SU-DHL-6 (cell line): Measurements from ENCODE around the gene SUSD6.

ENCODE experiments used
- H2AFZ ChIP-seq: fragments of 200-600 bp; sonication (generic); 2 replicates; pipeline ENCODE4 v1.6.1; 2014; ENCODE audit warnings: low read depth, mild to moderate bottlenecking, moderate library complexity, mixed read lengths, antibody characterized with exemption, low read length; ENCODE audit not compliant: severe bottlenecking
- H3F3A ChIP-seq: fragments of 200-600 bp; shearing (Covaris generic); 2 replicates; pipeline ENCODE4 v1.6.0; 2016; ENCODE audit warnings: antibody characterized with exemption, mild to moderate bottlenecking; ENCODE audit not compliant: insufficient read depth
- H3K27ac ChIP-seq: fragments of 200-600 bp; sonication (generic); 2 replicates; pipeline ENCODE4 v1.5.1; 2016; ENCODE audit warnings: low read depth, mild to moderate bottlenecking, low read length, moderate library complexity, mixed read lengths
- H3K27me3 ChIP-seq: fragments of 200-600 bp; sonication (generic), shearing (Covaris generic); 2 replicates; pipeline ENCODE4 v1.6.0; 2014; ENCODE audit warnings: mild to moderate bottlenecking, low read length
- H3K36me3 ChIP-seq: fragments of 200-600 bp; sonication (generic); 2 replicates; pipeline ENCODE4 v1.6.1; 2014; ENCODE audit warnings: mild to moderate bottlenecking, low read length, mixed read lengths
- H3K4me2 ChIP-seq: fragments of 300-600, 200-600 bp; shearing (Covaris generic), sonication (generic); 2 replicates; pipeline ENCODE4 v1.6.0; 2014; ENCODE audit warnings: low read length, low read depth, mild to moderate bottlenecking; ENCODE audit not compliant: poor library complexity, severe bottlenecking
- H3K4me3 ChIP-seq: fragments of 200-600 bp; sonication (generic); 2 replicates; pipeline ENCODE4 v1.5.1; 2014; ENCODE audit warnings: antibody characterized with exemption, low read length, mild to moderate bottlenecking, mixed read lengths; ENCODE audit not compliant: insufficient read depth, poor library complexity, severe bottlenecking
- H3K79me2 ChIP-seq: fragments of 200-600 bp; sonication (generic); 2 replicates; pipeline ENCODE4 v1.6.1; 2014; ENCODE audit warnings: mild to moderate bottlenecking, low read length, moderate library complexity; ENCODE audit not compliant: insufficient read depth
- H3K9ac ChIP-seq: fragments of 200-600 bp; sonication (generic); 2 replicates; pipeline ENCODE4 v1.7.0; 2014; ENCODE audit warnings: mild to moderate bottlenecking, low read length
- H3K9me2 ChIP-seq: fragments of 200-600 bp; sonication (generic); replicated peaks from 2 replicates; pipeline ENCODE4 v1.6.1; 2014; ENCODE audit warnings: low read length; ENCODE audit not compliant: insufficient read depth
- H3K9me3 ChIP-seq: fragments of 200-600 bp; sonication (generic); 2 replicates; pipeline ENCODE4 v1.6.1; 2014; ENCODE audit warnings: low read length, mixed read lengths; ENCODE audit not compliant: insufficient read depth
- H4K20me1 ChIP-seq: fragments of 200-600 bp; sonication (generic); 2 replicates; pipeline ENCODE4 v1.6.1; 2014; ENCODE audit warnings: low read depth, mild to moderate bottlenecking, antibody characterized with exemption, low read length, moderate library complexity, mixed read lengths
- CTCF ChIP-seq: fragments of 200-600 bp; sonication (generic); IDR thresholded peaks from one replicate; pipeline ENCODE4 v1.5.1; 2017; ENCODE audit warnings: antibody characterized with exemption, mild to moderate bottlenecking, low read length, moderate library complexity; ENCODE audit not compliant: insufficient read depth, poor library complexity, severe bottlenecking
- EZH2phosphoT487 ChIP-seq: fragments of 200-600 bp; sonication (generic), shearing (Covaris generic); conservative IDR thresholded peaks from 2 replicates; pipeline ENCODE4 v1.6.1; 2018; ENCODE audit warnings: mild to moderate bottlenecking, antibody characterized with exemption, low read length, moderate library complexity, mixed read lengths

The SUSD6 gene

GRCh38 chr14:69712599-69713088 lies 101.2 kb downstream of the SUSD6 start:
- Histone ChIP-seq H3F3A (no peaks in the 10 kb centered on the region), H3K9ac (no peak overlapping the region), H3K79me2 (no peaks in the 10 kb centered on the region), H3K9me3 (no peaks in the 10 kb centered on the region), H3K27me3 (no peaks in the 10 kb centered on the region), H3K36me3 (peaks cover 22% of the 10 kb centered on the region), H3K9me2 (no peaks in the 10 kb centered on the region), H2AFZ (no peak overlapping the region), H3K27ac (no peak overlapping the region), H3K4me3 (no peak overlapping the region), H4K20me1 (no peaks in the 10 kb centered on the region; the same call in 1 of the 2 replicates), H3K4me2 (no peak overlapping the region)
- TF ChIP-seq CTCF (no peak), EZH2phosphoT487 (no peak)

GRCh38 chr14:69713209-69713781 lies 101.9 kb downstream of the SUSD6 start:
- Histone ChIP-seq H3K4me2 (no peak overlapping the region), H3K9ac (no peak overlapping the region), H3K9me2 (no peaks in the 10 kb centered on the region), H3K27me3 (no peaks in the 10 kb centered on the region), H4K20me1 (no peaks in the 10 kb centered on the region; the same call in 1 of the 2 replicates), H3K4me3 (no peak overlapping the region), H3K9me3 (no peaks in the 10 kb centered on the region), H3K79me2 (no peaks in the 10 kb centered on the region), H3K27ac (no peak overlapping the region), H3F3A (no peaks in the 10 kb centered on the region), H3K36me3 (peaks cover 21% of the 10 kb centered on the region), H2AFZ (no peak overlapping the region)
- TF ChIP-seq CTCF (no peak), EZH2phosphoT487 (no peak)

GRCh38 chr14:69713993-69714679 lies 102.7 kb downstream of the SUSD6 start:
- Histone ChIP-seq H4K20me1 (no peaks in the 10 kb centered on the region; the same call in 1 of the 2 replicates), H3K79me2 (no peaks in the 10 kb centered on the region), H3K27ac (no peak overlapping the region), H3K9me2 (no peaks in the 10 kb centered on the region), H3K27me3 (no peaks in the 10 kb centered on the region), H3K36me3 (peaks cover 15% of the 10 kb centered on the region), H2AFZ (no peak overlapping the region), H3K4me2 (no peak overlapping the region), H3F3A (no peaks in the 10 kb centered on the region), H3K9ac (no peak overlapping the region), H3K9me3 (no peaks in the 10 kb centered on the region), H3K4me3 (no peak overlapping the region)
- TF ChIP-seq CTCF (no peak), EZH2phosphoT487 (no peak)
